Measurements from ENCODE around the gene TMEM179. TPM values are rescaled to one million over a fixed set of nuclear protein-coding genes. Genes with fewer than 3 reads are reported as not detected.

Gene TMEM179
- total RNA-seq, 4 donors from 2014 or later: 3.1 TPM; not detected in 3

DNA sequence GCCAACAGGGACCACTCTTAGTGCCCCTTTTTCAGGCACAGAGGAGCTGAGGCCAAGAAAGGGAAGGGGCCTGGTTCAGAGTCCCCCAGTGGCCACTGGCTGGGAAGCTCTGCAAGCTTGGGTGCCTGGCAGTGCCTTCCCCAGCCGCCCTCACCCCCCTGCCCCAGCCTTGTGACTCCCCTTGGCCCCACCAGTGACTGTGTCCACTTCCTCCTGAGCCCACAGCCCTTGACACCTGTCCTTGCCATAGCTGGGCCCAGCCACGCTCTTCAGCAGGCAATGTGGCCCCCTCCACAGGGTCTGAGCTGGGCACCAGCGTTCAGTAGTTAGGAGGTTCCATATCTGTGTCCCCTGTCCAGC, 44.0 kb downstream of the TMEM179 start:
- peaks cover 7 to 50% of the 10 kb centered on the region in 2 donors for H3K4me1 ChIP-seq
- no peak overlapping the region for H3K27ac ChIP-seq
- no peaks in the 10 kb centered on the region for H3K36me3 ChIP-seq
- H3K9me3 ChIP-seq: no peaks in the 10 kb centered on the region
- H3K4me3 ChIP-seq (replicated peaks in 1 of 3): no peak overlapping the region
- WGBS, 2 donors: 86 to 94% methylated on average over 2 to 3 of the region's 3 CpGs
- DNase-seq: no peak
- no peaks in the 10 kb centered on the region for H3K27me3 ChIP-seq
- TF ChIP-seq CTCF (IDR thresholded peaks at IDR 0.05) (no peak), POLR2A (IDR thresholded peaks at IDR 0.05) (no peak)
- intact Hi-C loops (cut with DNase I): loop anchor here (5.0 kb wide), 1 partner anchor 478 kb away; no protein-coding TSS in a partner anchor

DNA sequence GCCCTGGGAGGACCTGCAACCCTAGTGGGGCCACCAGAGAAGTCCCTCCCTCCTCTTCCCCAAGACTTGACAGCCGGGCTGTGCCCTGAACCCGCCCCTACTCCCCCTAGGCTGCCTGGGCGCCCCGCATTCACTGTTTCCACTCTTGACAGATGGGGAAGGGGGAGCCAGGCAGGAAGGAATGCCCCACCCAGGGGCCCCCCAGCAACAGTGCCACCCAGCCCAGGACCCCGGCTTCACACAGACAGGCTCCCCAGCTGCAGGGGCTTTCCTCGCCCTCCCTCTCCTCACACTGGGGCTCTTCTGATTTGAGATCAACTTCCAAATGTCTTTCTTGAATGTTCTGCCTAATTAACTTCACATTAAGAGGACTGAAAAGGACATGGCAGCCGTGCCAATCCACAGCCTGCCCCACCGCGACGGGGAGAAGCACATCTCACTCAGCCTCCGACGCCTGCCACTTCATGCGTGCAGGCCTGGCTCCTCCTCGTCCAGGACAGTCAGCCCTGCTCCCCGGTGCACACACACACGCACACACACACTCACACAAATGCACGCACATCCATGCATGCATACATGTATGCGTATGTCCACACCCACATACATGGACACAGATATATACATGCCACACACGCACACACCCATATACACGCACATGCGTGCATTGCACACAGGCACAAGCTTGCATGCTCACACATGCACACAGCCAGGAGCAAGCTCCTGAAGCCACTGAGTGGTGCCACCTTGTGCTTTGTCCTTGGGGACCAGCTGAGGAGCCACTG, 44.6 kb downstream of the TMEM179 start:
- intact Hi-C loops (cut with DNase I): loop anchor here (5.0 kb wide), 1 partner anchor 478 kb away; no protein-coding TSS in a partner anchor
- DNase-seq: peak; percentile 32 to 50

GRCh38 chr14:104559028-104559803, 45.4 kb downstream of the TMEM179 start:
- Histone ChIP-seq H3K27me3 (no peaks in the 10 kb centered on the region), H3K9me3 (no peaks in the 10 kb centered on the region), H3K36me3 (no peaks in the 10 kb centered on the region), H3K4me3 (replicated peaks in 1 of 3) (no peak overlapping the region), H3K27ac (no peak overlapping the region), H3K4me1 (peaks cover 7 to 48% of the 10 kb centered on the region in 2 donors)
- TF ChIP-seq POLR2A (IDR thresholded peaks at IDR 0.05) (no peak), CTCF (IDR thresholded peaks at IDR 0.05) (no peak)
- WGBS, 2 donors: 83 to 86% methylated on average over 14 to 15 of the region's 15 CpGs
- intact Hi-C loops (cut with DNase I): no loop called here
- no peak for DNase-seq

More for the DNA sequence above, 44.6 kb downstream of the TMEM179 start:
- H3K4me3 ChIP-seq (replicated peaks in 1 of 3): no peak overlapping the region
- H3K27me3 ChIP-seq: no peaks in the 10 kb centered on the region
- no peak overlapping the region for H3K27ac ChIP-seq
- peaks cover 7 to 50% of the 10 kb centered on the region in 2 donors for H3K4me1 ChIP-seq
- no peaks in the 10 kb centered on the region for H3K36me3 ChIP-seq
- H3K9me3 ChIP-seq: no peaks in the 10 kb centered on the region
- no peak for TF ChIP-seq POLR2A (IDR thresholded peaks at IDR 0.05)
- TF ChIP-seq CTCF (IDR thresholded peaks at IDR 0.05): no peak
- 62 to 68% methylated on average over 20 to 21 of the region's 21 CpGs for WGBS, 2 donors

- intact Hi-C loops (cut with DNase I): no loop called here
- WGBS, 2 donors: 97 to 98% methylated on average over 10 to 14 of the region's 16 CpGs
These were observed 46.1 kb downstream of the TMEM179 start for GRCh38 chr14:104558231-104559027.

DNA sequence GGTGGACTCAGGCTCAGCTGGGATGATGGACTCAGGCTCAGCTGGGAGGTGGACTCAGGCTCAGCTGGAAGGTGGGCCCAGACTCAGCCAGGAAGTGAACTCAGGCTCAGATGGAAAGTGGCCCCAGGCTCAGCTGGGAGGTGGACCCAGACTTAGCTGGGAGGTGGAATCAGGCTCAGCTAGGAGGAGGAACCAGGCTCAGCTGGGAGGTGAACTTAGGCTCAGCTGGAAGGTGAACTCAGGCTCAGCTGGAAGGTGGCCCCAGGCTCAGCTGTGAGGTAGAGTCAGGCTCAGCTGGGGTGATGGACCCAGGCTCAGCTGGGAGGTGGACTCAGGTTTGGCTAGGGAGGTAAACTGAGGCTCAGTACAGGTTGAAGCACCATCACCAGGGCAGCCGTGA, 46.8 kb downstream of the TMEM179 start:
- TF ChIP-seq POLR2A (IDR thresholded peaks at IDR 0.05): no peak
- TF ChIP-seq CTCF (IDR thresholded peaks at IDR 0.05): no peak
- WGBS, 2 donors: 80 to 100% methylated on average over 1 of the region's 1 CpG
- Histone ChIP-seq H3K4me1 (peaks cover 7 to 33% of the 10 kb centered on the region in 2 donors), H3K4me3 (replicated peaks in 1 of 3) (no peak overlapping the region), H3K36me3 (no peaks in the 10 kb centered on the region), H3K27me3 (no peaks in the 10 kb centered on the region), H3K27ac (no peak overlapping the region), H3K9me3 (no peaks in the 10 kb centered on the region)
- no peak for DNase-seq
- intact Hi-C loops (cut with DNase I): no loop called here

More at GRCh38 chr14:104558231-104559027, 46.1 kb downstream of the TMEM179 start:
- TF ChIP-seq POLR2A (IDR thresholded peaks at IDR 0.05): no peak
- Histone ChIP-seq H3K4me1 (peaks cover 7 to 40% of the 10 kb centered on the region in 2 donors), H3K27ac (no peak overlapping the region), H3K27me3 (no peaks in the 10 kb centered on the region), H3K4me3 (replicated peaks in 1 of 3) (no peak overlapping the region), H3K36me3 (no peaks in the 10 kb centered on the region), H3K9me3 (no peaks in the 10 kb centered on the region)
- no peak for DNase-seq
